Astrocyte of the hippocampus (primary cell): ENCODE data around the gene FERD3L.
"Not testable (repeated sequence)": the region's sequence is repeated elsewhere in the genome, so short reads cannot be mapped to it uniquely, and the experiment has no call there.

Experiments used
- DNase-seq: peaks from one replicate; pipeline ENCODE4 v3.0.0; 2011; ENCODE audit warnings: low read depth, low spot score

FERD3L gene, protein sequence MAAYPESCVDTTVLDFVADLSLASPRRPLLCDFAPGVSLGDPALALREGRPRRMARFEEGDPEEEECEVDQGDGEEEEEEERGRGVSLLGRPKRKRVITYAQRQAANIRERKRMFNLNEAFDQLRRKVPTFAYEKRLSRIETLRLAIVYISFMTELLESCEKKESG

DNA sequence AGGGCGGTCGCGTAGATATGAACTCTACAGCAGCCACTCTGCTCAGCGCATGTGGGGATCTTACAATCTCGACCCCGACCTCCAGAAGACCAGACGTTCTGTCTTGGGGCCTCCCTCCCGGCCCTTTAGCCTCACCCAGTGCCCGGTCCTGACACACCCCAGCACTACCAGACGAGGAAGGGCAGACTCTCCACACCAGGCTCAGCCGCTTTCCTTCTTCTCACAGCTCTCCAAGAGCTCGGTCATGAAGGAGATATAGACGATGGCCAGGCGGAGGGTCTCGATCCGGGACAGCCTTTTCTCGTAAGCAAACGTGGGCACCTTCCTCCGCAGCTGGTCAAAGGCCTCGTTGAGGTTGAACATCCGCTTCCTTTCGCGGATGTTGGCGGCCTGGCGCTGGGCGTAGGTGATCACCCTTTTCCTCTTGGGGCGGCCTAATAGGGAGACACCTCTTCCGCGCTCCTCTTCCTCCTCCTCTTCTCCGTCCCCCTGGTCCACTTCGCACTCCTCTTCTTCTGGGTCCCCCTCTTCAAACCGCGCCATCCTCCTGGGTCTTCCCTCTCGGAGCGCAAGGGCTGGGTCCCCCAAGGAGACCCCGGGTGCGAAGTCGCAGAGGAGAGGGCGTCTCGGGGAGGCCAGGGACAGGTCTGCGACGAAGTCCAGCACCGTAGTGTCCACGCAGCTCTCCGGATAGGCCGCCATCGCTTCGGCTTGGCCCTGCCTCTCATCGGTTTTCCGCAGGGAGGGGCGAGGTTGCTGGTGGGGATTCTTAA, at the start of gene FERD3L:
Gene FERD3L, minus strand, starts transcription at position 761 of the 773 bp plus-strand sequence. Its CDS starts 59 bp downstream, at position 702.
- DNase-seq: peak; percentile 10

DNA sequence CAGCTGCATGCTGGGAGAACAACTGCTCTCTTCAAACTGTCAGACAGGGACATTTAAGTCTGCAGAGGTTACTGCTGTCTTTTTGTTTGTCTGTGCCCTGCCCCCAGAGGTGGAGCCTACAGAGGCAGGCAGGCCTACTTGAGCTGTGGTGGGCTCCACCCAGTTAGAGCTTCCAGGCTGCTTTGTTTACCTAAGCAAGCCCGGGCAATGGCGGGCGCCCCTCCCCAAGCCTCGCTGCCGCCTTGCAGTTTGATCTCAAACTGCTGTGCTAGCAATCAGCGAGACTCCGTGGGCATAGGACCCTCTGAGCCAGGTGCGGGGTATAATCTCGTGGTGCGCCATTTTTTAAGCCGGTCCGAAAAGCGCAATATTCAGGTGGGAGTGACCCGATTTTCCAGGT, 49.2 kb upstream of the FERD3L start:
- DNase-seq: not testable (repeated sequence)

DNA sequence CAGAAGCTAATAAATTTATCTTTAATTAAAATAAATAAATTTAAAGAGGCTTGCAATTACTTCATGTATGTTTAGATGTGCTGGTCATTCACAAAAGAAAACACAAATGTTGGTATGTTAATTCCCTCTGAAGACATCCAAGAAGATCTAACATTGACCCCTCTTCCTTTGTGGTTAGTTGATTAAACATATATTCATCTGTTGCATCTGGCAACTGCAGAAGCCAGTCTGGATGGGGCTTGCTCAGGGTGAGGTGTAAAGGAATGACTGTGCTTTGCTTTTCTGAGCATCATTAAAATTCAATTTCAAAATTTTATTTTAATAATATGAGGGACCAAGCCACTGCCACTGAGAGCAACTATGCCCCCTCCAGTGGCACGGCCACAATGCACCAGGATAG, 36.4 kb upstream of the FERD3L start:
- DNase-seq: no peak

DNA sequence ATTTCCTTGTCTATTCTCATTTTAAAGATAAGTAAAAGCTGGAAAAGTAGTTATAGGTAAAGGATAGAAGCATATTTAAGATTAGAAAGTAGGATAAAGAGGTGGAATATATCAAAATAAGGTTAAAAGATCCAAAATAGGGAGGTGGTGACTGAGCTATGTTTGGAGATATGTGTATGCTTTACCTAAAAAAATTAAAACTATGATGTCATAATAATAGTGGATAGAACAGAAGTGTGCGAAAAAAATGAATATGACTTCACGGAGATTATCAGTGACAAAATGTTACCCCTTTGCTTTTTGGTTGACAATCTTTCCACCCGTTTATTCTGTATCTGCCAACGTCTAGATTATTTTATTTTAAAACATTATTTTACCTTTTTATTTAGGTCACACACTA, 33.4 kb upstream of the FERD3L start:
- DNase-seq: no peak

DNA sequence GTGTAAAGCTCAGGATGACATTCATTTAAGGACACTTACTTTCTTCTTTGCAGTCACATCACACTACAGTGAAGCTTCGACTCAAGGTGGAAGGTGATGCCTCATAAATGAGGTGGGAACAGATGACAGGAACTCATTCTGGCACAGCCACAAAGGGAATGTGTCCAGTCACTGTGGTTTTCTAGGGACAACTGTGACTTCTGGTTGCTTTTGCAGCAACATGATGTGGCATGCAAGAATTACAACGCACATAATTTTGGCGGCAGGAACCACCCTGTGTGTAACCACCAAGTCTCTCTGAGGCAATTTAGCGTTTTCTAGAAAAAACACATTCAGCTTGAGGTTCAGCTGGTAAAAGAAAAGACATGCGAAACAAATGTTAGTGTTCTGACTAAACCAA, 32.0 kb upstream of the FERD3L start:
- peak; percentile 32 for DNase-seq

DNA sequence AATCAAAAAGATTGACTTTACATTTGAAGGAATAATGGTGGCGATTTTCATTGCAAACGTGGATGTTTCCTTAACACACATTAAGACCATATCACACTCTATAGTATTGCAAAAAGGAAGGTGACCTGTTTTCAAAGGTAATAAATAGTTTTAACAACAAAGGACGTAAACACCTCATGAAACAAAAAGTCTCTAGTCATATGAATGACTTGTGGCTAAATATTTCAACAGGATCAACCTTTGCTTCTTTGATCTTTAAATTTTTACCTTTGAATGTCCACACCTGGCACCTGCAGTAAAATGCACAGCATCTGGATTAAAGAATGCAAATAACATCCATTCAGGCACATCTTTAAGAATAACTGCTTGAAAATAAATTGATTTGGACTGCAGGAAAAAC, 30.0 kb upstream of the FERD3L start:
- DNase-seq: no peak

DNA sequence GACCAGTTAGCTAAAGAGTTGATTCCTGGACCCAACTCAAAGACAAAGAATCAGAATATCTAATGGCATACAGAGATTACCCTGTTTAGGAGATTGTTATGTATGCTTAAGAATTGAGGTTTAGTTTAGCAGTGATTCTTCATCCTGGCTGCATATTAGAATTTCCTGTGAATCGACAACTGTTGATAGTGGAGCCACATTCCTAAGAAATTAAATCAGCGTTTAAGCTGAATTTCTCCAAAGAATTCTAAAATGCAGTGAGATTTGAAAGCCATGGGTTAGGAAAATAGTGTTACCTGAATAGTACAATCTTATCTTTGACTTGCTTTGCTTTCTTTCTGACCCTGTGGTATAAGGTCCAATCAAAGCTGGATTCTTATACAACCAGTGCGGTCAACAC, 16.4 kb upstream of the FERD3L start:
- DNase-seq: peak; percentile 3

DNA sequence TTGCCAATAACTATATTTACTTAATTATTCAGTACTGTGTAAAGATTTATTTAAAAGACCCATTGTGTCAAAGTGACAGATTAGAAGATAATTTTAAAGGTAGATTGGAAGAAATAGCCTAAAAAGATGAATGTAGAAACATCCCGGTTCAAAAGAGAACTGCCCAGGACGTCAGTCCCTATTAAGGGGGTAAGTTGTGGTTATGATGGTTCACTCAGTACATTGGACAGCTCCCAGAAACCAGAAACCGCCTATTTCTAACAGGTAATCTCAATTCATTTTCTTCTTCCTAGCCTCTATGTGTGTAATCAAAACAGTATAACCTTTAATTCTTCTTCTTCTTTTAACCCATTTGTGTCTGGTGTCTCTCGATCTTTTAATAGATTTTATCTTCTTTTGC, 1.5 kb upstream of the FERD3L start:
- DNase-seq: peak; percentile 56

DNA sequence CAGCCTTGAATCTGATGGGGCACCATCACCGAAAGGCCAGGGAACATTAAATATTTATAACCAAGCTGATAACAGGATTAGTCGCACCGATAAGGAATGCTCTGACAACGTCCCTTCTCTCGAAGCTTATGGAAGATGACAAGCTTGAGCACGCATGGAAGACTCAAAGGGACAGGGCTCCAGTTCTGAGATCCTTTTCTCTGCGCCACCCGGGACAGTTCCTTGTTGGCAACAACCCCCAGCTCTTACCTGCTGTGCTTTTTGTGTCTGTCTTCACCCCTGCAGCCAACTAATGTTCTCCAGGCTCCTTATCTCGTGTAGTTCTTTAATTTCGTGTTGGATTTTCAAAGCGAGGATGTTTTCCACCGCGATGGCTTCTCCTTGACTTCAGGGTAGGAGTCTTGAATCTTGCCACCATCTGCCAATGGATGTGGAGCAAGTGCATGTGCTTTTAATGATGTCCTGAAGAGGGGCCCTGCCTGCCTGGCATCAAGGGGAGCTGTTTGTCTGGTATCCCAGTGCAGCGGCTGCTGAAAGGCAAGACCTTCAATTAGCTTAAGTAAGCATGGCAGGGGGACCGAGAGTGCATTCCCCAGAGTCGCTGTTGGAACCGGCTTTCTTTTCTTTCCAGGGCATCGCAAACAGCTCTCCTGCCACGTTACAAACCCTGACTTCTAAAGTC, 354 bp upstream of the FERD3L start:
- DNase-seq: no peak

DNA sequence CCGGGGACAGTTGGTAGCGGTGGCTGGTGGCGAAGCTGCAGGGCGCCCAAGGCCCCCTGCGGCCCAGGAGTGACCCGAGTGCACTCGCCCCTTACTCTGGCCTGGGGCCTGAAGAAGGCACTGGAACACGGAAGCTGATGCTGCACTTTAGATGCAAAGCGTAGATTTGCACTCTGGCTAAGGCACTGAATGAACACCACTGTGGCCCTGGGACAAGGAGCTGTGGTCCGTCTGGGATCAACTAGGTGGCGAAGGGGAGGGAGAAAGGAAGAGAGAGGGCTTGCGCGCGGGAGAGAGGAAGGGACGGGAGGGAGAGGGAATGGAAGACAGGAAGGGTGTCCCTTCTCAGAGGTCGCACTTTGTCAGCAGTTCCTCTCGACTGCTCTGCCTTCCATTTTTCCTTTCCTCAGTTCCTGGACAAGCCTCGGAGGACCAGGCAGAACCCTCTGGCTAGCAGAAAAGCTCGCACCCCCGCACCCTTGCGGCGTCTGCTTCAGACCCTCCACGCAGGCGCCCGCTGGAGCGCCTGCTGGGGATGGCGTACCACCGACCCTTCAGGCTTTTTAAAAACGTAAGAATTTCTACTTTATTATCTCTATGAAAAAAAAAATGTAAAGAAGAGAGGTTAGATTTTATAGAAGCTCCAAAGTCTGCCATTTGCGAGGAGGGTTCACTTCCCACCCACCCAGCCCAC, 1.2 kb downstream of the FERD3L start:
- DNase-seq: peak; percentile 13

DNA sequence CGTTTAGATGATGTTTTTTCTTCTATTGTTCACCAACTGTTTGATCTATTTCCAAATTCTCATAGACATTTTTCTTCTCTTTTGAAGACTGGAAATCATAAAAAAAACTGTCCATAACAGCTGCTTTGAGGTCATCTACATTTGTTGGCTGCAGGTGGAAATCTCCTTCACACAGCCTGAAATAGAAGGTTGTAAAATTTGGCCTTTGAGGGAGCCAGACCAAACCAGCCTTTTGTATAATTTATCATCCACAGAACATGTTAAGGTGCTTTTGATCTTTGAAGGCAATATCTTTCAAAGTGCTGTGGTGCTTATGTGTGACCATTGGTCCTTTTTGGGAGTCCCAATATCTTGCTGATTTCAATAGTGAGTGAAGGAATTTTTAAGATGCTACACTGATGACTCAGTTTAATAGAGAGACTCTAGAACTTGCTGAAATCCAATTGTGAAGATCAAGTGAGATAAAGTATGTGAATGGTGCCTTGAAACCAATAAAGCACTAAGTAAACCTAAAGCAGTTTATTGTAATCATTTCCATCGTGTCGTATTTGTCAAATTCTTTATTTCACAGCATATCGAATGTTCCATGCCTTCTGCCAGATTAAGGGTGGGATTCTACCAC, 5.4 kb downstream of the FERD3L start:
- no peak for DNase-seq

DNA sequence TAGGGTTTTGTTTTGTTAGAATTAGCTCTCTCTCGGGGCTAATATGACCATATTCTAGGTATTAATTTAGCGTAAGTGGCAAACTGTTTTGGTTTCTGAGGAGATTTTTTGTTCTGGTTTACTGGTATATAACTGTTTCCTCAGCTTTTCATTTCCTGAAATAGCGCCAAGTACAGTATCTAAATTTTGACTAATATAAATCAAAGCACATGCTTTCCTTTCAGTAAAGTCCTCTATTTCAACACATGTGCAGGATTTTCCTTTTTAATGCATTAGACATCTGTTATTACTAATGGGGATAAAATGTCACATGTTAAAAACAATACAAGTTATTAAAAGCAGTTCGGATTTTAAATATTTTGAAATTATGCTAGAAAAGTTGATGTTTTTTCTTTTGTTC, 11.3 kb downstream of the FERD3L start:
- no peak for DNase-seq

DNA sequence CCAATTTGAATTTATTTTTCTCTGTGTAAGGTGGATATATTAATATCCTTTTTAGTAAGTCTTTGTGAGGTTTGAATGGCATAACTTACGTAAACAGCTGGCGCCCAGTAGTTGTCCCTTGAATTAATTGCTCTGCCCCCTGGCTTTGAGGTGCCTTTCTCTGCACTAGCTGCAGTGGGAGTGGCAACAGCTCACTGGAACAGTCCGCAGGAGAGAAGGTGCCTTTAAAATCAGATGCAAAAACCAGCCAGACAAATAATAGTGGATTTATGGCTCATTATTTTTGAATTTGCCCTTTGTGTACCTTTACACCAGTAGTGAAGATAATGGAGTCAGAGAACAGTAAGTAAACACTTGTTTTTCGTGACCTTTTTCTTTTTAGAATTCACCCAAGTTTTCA, 11.8 kb downstream of the FERD3L start:
- DNase-seq: no peak

DNA sequence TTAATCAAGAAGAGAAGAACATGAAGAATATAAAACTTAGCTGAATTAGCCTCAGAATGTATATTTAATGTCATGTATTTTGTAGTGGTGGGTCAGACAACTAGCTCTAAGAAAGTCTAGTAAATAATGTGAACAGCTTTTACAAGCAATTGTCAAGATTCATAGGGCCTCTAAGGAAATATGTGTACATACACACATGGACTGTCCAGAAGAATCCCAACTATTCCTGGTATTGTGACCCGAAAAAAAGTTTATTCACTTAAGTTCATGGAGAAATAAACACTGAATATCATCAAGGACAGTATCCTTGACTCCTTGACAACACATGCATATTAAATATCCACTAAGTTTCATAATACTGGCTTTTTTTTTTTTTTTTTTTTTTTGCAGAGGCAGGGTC, 16.4 kb downstream of the FERD3L start:
- DNase-seq: no peak

DNA sequence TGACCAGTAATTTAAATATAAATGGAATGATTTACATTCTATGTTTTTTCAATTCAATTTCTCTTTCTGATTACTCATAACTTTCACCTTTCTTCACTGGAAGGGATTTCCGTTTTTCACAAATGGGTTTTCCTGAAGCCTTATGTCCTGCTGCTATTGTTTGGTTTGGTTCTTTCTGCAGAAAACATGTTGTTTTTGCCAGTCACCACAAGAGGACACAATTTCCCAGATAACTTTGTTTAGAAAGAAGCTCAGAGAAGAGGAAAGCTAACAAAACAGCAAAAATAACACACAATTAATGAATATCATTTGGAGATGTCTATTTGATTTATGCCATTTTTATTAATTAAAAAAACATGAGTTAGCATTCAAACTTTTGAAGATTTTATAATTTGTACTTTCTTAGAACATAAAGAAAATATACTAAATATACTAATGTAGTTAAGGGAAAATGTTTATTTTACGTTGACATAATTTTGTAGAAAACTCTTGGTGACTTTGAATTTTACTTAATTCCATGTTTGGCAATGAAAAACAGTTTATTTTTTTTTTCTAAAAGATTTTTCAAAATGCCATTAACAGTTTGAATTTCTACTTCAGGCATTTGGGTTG, 23.1 kb downstream of the FERD3L start:
- DNase-seq: peak; percentile 64

DNA sequence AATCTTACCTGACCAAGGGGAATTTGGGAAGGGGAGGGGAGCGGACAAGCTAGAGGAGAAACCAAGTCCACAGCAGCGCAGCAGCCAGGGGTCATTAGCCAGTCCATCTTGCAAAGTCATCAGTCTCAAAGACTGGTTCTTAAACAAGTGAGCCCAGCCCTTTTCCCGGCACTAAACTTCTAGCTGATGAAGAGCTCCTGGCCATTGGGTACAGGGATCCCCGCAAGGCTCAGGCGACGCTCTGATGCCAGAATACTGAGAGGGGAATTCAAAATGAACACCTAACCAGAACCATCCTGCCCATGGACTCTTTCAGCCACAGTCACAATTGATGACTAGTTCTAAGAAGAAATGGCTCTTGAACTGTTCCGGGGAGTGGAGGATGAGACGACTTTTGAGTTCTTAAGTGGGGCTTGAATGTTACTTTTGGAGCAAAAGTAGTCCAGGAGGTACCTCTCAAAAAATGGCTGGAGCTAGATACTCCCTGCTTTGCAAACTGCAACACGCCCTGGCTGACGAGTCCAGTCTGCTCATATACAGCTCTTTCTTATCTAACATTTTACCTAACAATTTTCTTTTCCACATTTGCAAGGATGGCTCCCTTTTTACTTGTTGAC, 25.2 kb downstream of the FERD3L start:
- peak; percentile 7 for DNase-seq

DNA sequence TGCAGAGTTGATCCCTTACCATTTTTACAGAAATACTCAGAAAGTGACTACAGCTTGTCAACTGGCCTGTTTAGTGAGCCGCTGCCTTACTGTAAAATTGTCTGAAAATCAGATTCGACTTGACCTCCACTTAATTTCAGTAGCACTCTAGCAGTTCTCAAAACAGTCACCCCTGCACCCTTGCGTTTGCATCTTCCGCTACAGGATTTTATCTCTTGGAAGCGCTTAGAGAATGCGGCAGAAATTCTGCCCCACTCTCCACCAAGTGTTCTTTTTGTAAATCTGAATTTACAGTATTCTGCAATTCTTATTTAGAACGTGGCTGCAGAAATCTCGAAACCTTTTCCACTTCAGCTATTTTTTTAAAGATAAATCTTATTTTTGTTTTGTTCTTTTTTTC, 25.8 kb downstream of the FERD3L start:
- DNase-seq: no peak

DNA sequence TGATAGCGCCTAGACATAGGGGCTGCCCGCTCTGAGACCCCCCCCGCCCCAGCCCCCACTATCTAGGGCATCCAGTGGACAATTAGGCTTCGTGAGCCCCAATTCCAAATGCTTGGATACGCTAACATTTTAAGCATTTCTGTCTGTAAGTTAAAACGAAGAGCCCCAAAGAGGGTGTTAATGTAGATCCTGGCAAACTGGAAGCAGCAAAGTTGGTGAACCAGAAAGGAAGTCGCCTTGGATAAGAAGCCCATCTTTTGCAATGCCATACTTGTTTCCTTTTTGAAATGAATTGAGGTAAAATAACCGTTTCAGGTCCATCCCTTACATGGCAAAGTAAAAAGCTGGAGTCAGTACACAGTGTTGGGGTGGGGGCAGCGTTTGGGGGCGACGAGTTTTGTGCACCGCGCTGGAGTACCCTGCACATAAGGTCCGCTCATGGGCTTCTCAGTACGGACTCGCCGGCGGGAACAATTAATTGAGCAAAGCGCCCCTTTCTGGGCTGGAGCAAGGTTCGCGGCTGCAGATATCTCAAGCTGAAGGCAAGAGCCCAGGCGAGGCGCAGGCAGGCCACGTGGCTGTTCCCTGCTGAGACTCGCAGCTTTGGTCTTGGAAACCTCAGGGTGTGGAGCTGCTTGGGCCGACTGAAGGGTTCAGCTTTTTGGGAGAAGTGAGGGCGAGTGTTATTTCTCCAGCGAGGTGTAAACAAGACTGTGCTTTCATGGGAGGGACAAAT, 26.4 kb downstream of the FERD3L start:
- DNase-seq: peak; percentile 45

DNA sequence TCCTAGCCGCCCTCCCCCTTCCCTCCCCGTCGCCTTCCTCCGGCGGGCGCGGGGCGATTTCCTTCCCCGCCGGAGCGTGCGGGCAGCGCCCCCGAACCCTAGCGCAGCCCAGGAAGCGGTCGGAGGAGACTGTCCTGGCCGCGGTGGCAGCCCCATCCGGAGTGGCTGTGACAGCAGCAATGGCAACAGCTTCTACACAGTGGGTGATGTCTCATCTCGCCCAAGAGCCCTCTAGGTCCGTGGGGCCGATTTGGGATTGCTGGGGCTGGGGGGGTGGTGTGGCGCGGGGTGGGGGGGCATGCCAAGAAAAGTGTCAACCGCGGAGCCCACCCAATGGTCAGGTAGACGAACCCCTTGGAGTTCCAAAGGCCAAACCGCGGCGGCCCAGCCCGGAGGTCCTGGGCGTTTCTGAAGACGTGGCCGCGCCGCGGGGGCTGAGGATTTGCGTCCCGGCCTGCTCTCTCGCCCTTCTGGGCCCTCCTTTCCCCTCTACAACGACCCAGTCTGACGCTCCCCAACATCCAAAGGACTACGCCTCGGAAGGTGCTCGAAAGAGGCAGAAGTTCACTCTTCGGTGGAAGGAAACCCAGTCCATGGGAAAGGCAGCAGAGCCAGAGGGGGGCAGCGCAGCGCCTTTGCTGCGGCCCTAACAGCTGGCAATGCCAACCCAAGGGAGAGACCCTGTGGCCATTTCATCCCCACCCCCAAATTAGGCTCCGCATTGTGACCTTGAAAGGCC, 27.2 kb downstream of the FERD3L start:
- DNase-seq: peak; percentile 54
